Measurements from ENCODE around the gene CEACAM4.
A peak's percentile ranks its signal among the peaks of the same experiment; 100 is the strongest.
"Not testable (repeated sequence)": the region's sequence is repeated elsewhere in the genome, so short reads cannot be mapped to it uniquely, and the experiment has no call there.

CEACAM4 gene

GRCh38 chr19:41626877-41627276, at the start of gene CEACAM4:
Gene CEACAM4, minus strand, starts transcription at chr19:41627074. Its CDS starts 111 bp downstream, at chr19:41626963.
- DNase-seq, result no peak

DNA sequence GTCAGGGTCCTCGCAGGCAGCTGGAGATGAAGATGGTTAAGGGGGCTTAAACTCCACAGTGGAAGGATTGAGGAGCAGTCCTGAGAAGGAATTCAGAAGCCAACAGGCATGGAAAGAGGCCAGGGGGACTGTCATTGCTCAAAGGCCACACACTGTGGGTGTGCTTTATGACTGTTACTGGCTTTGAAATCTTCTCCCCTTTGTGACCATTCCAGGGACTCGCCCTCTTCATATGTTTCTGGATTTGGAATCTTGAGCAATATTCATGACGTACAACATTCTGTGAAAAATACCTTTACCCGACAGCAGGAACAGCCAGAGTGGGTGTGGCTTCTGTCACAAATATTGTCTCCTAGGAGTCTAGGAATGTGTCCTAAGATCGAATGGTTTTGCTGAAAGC, 44.6 kb upstream of the CEACAM4 start:
- no peak for DNase-seq

- DNase-seq, result no peak
Observed at GRCh38 chr19:41670755-41671154, 43.9 kb upstream of the CEACAM4 start.

- DNase-seq, result no peak
Observed at GRCh38 chr19:41668315-41668714, 41.4 kb upstream of the CEACAM4 start.

DNA sequence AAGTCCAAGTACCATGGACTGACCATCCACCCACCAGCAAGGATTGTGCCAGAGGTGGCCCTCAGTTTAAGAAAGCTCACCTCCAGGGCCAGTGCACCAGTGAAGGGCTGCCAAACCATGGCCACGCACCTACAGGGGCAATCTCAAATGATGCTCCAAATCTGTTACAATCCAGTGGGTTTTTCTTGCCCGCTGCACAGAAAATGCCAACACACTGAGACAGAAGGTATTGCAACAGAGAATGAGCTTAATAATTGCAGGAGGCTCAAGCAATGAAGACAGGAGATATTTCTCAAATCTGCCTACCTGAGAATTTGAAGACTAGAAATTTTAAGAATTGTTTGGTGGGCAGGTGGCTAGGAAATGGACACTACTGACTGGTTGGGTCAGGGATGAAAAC, 39.2 kb upstream of the CEACAM4 start:
- DNase-seq, result no peak

DNA sequence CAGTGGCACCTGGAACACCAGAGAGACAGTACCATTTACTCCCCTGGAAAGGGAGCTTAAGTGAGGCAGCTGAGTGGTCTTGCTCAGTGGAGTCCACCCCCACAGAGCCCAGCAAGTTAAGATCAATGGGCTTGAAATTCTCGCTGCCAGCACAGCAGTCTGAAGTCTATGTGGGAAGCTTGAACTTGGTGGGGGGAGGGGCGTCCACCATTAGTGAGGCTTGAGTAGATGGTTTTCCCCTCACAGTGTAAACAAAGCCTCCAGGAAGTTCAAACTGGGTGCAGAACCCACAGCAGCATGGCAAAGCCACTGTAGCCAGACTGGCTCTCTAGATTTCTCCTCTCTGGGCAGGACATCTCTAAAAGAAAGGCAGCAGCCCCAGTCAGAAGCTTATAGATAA, 30.3 kb upstream of the CEACAM4 start:
- no peak for DNase-seq

- not testable (repeated sequence) for DNase-seq
Observed at GRCh38 chr19:41656756-41657155, 29.9 kb upstream of the CEACAM4 start.

- DNase-seq, result no peak
Observed at GRCh38 chr19:41652250-41652649, 25.4 kb upstream of the CEACAM4 start.

DNA sequence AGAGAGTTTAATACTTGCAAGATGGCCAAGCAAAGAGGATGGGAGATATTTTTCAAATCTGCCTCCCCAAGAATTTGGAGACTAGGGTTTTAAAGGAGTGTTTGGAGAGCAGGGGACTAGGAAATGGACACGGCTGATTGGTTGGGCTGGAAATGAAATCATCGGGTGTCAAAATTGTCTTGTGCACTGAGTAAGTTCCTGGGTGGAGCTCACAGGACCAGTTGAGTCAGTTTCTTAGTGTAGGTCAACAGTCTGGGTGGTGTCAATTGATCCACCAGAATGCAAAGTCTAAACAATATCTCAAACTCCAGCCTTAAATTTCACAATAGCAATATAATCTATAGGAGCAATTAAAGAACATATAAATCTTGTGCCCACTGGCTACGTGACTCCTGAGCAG, 23.0 kb upstream of the CEACAM4 start:
- DNase-seq, result no peak

- no peak for DNase-seq
Observed at GRCh38 chr19:41646589-41647204, 19.8 kb upstream of the CEACAM4 start.

DNA sequence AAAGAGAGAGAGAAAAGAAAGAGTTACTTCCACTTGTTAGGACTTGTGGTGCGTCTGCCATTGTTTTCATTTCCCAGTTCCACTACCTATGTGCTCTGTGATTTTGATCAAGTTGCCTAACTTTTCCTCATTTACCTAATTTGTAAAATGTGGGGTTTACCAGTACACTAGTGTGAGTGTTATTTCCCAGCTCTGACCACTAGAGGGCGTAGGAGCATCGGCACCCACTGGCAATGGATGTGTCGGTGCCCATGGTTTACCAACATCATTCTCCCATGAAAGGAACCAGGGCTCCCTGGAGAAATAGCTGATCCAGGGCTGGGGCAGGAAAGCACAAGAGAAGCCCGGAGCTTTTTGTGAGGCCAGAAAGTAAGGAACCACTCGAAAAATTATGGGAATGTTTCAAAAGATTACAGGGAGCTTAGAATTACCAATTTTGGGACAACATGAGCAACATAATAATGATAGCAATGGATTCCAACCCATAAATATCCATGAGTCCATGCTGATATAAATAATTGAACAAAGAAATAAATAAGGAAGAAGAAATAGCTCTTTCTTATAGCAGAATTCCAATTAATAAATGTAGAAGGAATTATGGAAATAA, 15.1 kb upstream of the CEACAM4 start:
- peak; percentile 1 for DNase-seq

- no peak for DNase-seq
Observed at GRCh38 chr19:41638641-41639081, 11.8 kb upstream of the CEACAM4 start.

DNA sequence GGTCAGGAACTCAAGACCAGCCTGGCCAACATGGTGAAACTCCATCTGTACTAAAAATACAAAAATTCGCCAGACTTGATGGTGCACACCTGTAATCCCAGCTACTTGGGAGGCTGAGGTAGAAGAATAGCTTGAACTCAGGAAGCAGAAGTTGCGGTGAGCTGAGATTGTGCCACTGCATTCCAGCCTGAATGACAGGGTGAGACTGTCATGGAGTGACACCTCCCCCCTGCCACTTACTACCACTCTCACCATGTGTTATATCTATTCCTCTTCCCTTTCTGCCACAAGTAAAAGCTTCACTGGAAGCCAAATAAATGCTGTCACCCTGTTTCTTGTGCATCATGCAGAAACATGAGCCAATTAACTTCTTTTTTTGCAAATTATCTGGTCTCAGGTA, 10.6 kb upstream of the CEACAM4 start:
- DNase-seq, result no peak

DNA sequence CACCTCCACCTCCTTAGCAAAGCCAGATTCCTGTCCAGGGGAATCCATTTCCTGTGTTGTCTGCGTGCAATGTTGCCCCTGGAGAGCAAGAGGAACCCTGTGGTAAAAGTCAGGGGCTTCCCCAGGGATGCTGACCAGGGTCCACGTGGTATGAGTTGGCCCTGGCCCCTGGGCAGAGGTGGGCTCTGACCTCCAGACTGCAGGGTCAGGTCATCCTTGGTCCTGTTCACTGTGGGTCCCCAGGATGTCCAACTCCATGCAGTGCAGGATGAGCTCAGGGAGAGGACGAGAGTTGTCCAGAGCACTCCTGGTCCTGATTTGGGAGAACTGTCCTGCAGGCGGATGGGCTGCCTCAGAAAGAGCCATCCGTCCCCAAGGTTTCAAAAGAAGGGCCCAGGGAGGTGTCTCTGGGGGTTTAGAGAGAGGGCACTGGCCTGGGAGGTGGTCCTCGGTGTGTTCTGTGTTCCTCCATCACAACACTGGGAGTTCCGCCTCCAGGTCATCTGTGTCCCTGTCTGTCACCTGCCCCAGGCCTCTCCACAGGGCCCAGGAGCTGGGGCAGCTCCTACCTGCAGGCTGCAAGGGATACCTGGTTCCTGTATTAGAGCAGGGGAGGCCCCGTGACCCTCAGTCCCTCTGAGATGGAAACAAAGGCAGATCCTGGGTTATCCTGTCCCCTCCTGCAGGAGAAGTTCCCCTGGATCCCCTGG, 1.2 kb upstream of the CEACAM4 start:
- DNase-seq, result no peak

- no peak for DNase-seq
Observed at GRCh38 chr19:41626278-41626677, 596 bp downstream of the CEACAM4 start.

DNA sequence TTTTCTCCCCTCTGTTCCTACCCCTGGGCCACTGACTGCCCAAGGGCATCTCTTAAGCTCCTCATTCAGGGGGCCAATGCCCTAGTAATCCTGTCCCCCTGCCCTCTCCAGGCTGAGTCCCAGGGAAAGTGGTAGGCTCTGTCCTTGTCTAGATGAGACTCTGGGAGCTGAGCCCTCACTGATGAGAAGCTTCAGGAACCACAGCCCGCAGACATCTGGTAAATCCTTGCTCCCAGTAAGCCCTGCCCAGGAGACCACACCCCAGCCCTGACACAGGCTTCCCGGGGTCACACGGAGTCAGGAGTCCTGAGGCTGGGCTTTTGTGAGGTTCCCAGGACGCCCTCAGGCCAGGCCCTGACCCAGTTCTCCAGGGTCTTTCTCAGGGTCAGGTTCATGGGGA, 1.9 kb downstream of the CEACAM4 start:
- DNase-seq, result no peak

DNA sequence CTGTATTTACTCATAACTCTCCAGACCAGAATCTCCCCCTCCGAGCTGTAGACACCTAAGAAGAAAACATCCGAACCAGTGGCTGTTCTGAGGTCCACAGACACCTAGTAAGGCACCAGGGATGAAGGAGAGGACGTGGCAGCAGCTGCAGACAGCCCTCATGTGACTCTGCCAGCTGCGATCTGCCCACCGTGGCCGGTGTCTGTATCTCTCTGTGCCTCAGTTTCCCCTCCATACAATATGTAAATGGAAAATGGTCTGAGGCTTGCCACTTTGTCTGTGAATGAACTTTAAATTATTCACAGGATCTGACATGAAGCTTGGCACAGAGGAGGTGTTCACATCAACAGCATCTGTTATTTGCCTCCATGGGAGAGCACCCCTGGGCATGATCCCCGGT, 2.4 kb downstream of the CEACAM4 start:
- DNase-seq, result no peak

DNA sequence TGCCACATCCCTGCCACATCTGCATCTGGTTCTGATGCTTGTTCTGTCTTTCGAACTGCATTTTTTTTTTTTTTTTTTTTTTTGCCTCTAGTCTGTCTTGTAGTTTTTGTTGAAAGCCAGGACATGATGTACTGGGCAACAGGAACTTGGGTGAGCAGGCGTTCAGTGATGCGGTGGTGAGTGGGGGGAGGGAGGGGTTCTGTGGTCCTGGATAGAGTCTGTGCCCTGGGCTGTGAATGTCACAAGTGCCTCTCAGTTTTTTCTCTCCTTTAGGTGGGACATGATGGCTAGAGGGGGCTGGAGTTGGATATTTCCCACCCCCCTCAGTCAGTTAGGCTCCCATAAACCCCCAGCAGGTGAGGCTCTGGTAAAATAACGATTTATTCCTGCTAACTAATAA, 3.5 kb downstream of the CEACAM4 start:
- DNase-seq, result no peak

- DNase-seq, result no peak
Observed at GRCh38 chr19:41621654-41622053, 5.2 kb downstream of the CEACAM4 start.

DNA sequence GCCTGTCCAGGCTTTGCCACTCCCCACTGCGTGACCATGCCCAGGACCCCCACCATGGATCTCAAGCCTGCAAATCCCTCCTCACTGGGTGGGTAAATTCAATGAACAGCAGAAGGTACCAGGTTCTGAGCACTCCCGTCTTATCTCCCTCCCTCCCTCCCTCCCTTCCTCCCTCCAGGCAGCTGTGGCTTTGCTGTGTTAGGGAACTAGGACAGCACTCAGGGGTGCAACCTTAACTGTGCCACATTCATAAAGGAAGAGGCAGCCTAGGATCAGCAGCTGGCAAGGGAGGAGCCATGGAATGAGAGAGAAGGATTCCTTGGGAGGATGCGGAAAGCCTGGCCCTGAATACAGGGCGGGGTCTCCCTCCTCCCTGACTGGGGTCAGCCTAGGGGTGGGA, 5.6 kb downstream of the CEACAM4 start:
- DNase-seq, result no peak

GRCh38 chr19:41620171-41620570, 6.7 kb downstream of the CEACAM4 start:
- no peak for DNase-seq

GRCh38 chr19:41619018-41619556, 7.8 kb downstream of the CEACAM4 start:
- DNase-seq, result no peak

GRCh38 chr19:41617941-41618730, 8.7 kb downstream of the CEACAM4 start:
- no peak for DNase-seq

Data from NCI-H1417 treated with DMSO at 0.1 percent for 48 hours (cell line).